WTC11 (cell line): ENCODE results near the gene GRID2. TPM values are rescaled to one million over a fixed set of nuclear protein-coding genes. Genes with fewer than 3 reads are reported as not detected.
"Not testable (repeated sequence)": the region's sequence is repeated elsewhere in the genome, so short reads cannot be mapped to it uniquely, and the experiment has no call there.

Experiments
- ATAC-seq: fragments of 200-7000 bp; cut with Tn5 transposase; 2 replicates; pipeline ENCODE4 v1.10.0; 2021; ENCODE audit warnings: mild to moderate bottlenecking, moderate library complexity
- CTCF ChIA-PET: fragments of 300-600 bp; sonication (Branson Sonifier 250); formaldehyde crosslinking; loops from one replicate; lab custom pipeline; 2021; ENCODE audit warnings: antibody characterized with exemption; lab: Charles Lee
- POLR2A ChIA-PET: fragments of 350-600 bp; sonication (Branson Sonifier 250); formaldehyde crosslinking; loops from one replicate; lab custom pipeline; 2021; ENCODE audit warnings: antibody characterized with exemption; lab: Charles Lee
- DNase-seq: peaks from one replicate; pipeline ENCODE4 v3.0.0; 2021; ENCODE audit warnings: low spot score
- H3K27ac Mint-ChIP-seq: 2 replicates; pipeline ENCODE4 v1.8.0; 2021; ENCODE audit warnings: mixed read lengths
- H3K27me3 Mint-ChIP-seq: 2 replicates; pipeline ENCODE4 v1.8.0; 2021; ENCODE audit warnings: low read depth, mild to moderate bottlenecking, moderate library complexity, mixed read lengths
- H3K36me3 Mint-ChIP-seq: 2 replicates; pipeline ENCODE4 v1.8.0; 2021; ENCODE audit warnings: mixed read lengths
- H3K4me1 Mint-ChIP-seq: 2 replicates; pipeline ENCODE4 v1.8.0; 2022; ENCODE audit warnings: mixed read lengths
- H3K4me3 Mint-ChIP-seq: 2 replicates; pipeline ENCODE4 v1.8.0; 2021; ENCODE audit warnings: mild to moderate bottlenecking, moderate library complexity, mixed read lengths
- H3K9me3 Mint-ChIP-seq: 2 replicates; pipeline ENCODE4 v1.8.0; 2021; ENCODE audit warnings: mixed read lengths
- CREB1 ChIP-seq: sonication (generic); formaldehyde crosslinking; IDR thresholded peaks from 2 replicates; pipeline ENCODE4 v1.8.0; 2023; ENCODE audit warnings: mild to moderate bottlenecking, missing genetic modification reagents
- HMGA2 ChIP-seq: fragments of 250-450 bp; sonication (Bioruptor Pico); IDR thresholded peaks from 2 replicates; pipeline ENCODE4 v1.4.0; 2021; ENCODE audit warnings: mild to moderate bottlenecking, moderate library complexity
- NFATC4 ChIP-seq: fragments of 250-450 bp; sonication (Bioruptor Pico); IDR thresholded peaks from 2 replicates; pipeline ENCODE4 v1.9.0; 2021; ENCODE audit warnings: mild to moderate bottlenecking
- NR2C2 ChIP-seq: sonication (generic); formaldehyde crosslinking; IDR thresholded peaks from 2 replicates; pipeline ENCODE4 v1.8.0; 2022; ENCODE audit warnings: mild to moderate bottlenecking, missing genetic modification reagents
- SMAD3 ChIP-seq: sonication (generic); formaldehyde crosslinking; IDR thresholded peaks from 2 replicates; pipeline ENCODE4 v1.8.0; 2022; ENCODE audit warnings: missing genetic modification reagents, mild to moderate bottlenecking, borderline replicate concordance
- TCF7 ChIP-seq: sonication (generic); formaldehyde crosslinking; IDR thresholded peaks from 2 replicates; pipeline ENCODE4 v1.8.0; 2022; ENCODE audit warnings: mild to moderate bottlenecking, low read depth, missing genetic modification reagents, moderate library complexity
- TP53 ChIP-seq: sonication (generic); formaldehyde crosslinking; IDR thresholded peaks from 2 replicates; pipeline ENCODE4 v1.8.1; 2023; ENCODE audit warnings: mild to moderate bottlenecking, missing genetic modification reagents
- total RNA-seq: library from RNA; stranded (reverse); gene quantifications from 3 replicates; pipeline ENCODE4 v1.2.3, GENCODE V29; 2021
- TF ChIP-seq, protein P1 (sequence below): sonication (generic); formaldehyde crosslinking; conservative IDR thresholded peaks from 2 replicates; pipeline ENCODE4 v1.8.1; 2023; ENCODE audit warnings: mild to moderate bottlenecking, low read depth, missing genetic modification reagents, moderate library complexity
- TF ChIP-seq, protein P2 (sequence below): sonication (generic); formaldehyde crosslinking; IDR thresholded peaks from 2 replicates; pipeline ENCODE4 v1.8.0; 2022; ENCODE audit warnings: mild to moderate bottlenecking, missing genetic modification reagents
- TF ChIP-seq, protein P3 (sequence below): fragments of 200-600 bp; IDR thresholded peaks from 2 replicates; pipeline ENCODE4 v1.8.0; 2022; ENCODE audit warnings: antibody characterized with exemption
- TF ChIP-seq, protein P4 (sequence below): sonication (generic); formaldehyde crosslinking; IDR thresholded peaks from 2 replicates; pipeline ENCODE4 v1.8.1; 2022; ENCODE audit warnings: mild to moderate bottlenecking, missing genetic modification reagents, moderate library complexity, borderline replicate concordance

GRID2 gene
- total RNA-seq, 1 experiment from 2014 or later, result 26.8 TPM

DNA sequence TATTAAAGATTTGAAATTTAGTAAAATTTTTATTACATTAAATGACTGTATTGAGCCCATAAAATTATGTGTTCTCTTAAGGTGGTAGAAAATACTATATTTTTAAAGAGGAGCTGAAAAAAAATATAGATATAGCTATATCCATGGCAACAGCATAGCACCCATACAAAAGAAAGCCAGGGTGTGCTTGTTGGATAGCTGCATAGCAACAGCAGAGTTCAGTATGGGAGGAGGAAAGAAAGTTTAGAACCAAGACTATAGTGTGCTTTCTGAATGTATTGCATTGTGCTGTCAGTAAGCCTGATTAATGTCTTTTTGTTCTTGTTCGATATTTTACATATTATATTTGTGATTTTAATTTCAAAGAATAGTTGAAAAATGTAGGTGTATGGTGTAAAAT, 78.4 kb downstream of the GRID2 start:
- Mint-ChIP-seq H3K4me1 (peaks cover 37% of the 10 kb centered on the region), H3K36me3 (peaks cover 8% of the 10 kb centered on the region), H3K27ac (no peak overlapping the region), H3K9me3 (peaks cover 8% of the 10 kb centered on the region), H3K27me3 (no peaks in the 10 kb centered on the region), H3K4me3 (no peak overlapping the region)
- TF ChIP-seq, protein P1, sequence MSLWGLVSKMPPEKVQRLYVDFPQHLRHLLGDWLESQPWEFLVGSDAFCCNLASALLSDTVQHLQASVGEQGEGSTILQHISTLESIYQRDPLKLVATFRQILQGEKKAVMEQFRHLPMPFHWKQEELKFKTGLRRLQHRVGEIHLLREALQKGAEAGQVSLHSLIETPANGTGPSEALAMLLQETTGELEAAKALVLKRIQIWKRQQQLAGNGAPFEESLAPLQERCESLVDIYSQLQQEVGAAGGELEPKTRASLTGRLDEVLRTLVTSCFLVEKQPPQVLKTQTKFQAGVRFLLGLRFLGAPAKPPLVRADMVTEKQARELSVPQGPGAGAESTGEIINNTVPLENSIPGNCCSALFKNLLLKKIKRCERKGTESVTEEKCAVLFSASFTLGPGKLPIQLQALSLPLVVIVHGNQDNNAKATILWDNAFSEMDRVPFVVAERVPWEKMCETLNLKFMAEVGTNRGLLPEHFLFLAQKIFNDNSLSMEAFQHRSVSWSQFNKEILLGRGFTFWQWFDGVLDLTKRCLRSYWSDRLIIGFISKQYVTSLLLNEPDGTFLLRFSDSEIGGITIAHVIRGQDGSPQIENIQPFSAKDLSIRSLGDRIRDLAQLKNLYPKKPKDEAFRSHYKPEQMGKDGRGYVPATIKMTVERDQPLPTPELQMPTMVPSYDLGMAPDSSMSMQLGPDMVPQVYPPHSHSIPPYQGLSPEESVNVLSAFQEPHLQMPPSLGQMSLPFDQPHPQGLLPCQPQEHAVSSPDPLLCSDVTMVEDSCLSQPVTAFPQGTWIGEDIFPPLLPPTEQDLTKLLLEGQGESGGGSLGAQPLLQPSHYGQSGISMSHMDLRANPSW (CRISPR knock-in tag), result no peak
- TF ChIP-seq SMAD3, result no peak
- no peak for ATAC-seq
- ChIA-PET CTCF (no interaction called here), POLR2A (interaction anchor here (0.7 kb wide), 1 partner anchor 16 kb away, joined by 3 read pairs; no protein-coding TSS in a partner anchor)
- no peak for DNase-seq

DNA sequence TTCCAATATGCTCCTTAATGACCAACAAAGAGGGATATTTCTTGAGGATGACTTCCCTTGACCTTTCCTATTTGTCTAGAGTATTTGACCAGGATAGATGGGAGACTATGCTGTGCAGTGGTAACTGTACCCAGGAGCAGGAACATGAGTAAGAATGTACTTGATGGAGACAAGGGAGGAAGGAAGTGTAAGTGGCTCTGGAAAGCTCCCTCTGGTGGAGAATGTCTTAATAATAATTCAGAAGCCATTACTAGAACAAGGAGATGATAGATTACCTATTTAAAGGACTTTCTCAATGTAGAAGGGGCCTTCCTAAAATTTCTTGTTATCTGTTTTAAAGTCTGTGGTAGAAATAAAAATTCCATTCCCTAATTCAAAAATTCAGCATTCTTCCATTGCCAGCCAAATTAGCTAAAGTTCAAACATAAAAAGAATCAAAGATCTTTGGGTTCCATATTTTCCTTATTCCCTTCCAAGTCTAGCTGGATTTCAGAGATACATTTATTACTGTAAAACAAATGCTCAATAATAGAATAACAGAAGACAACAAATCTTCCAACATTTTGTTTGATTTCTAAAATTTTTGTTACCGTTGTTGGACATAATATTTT, 83.8 kb downstream of the GRID2 start:
- Mint-ChIP-seq H3K4me1 (peaks cover 61% of the 10 kb centered on the region), H3K27ac (0 out of 2 replicates have a peak overlapping the region, but pooled peaks have one; percentile 64), H3K9me3 (peaks cover 4% of the 10 kb centered on the region), H3K27me3 (no peaks in the 10 kb centered on the region), H3K4me3 (no peak overlapping the region), H3K36me3 (peaks cover 9% of the 10 kb centered on the region)
- CTCF ChIA-PET, result interaction anchor here (0.6 to 2.6 kb wide), 13 partner anchors 8 to 266 kb away, joined by 3 to 13 read pairs (median 5); partner anchors contain the start of gene GRID2
- ATAC-seq (peak; percentile 85), DNase-seq (no peak)
- POLR2A ChIA-PET, result no interaction called here
- TF ChIP-seq, protein P2, sequence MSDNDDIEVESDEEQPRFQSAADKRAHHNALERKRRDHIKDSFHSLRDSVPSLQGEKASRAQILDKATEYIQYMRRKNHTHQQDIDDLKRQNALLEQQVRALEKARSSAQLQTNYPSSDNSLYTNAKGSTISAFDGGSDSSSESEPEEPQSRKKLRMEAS (CRISPR knock-in tag), result no peak
- TF ChIP-seq CREB1 (CRISPR knock-in tag) (no peak), NR2C2 (no peak), HMGA2 (no peak)
- TF ChIP-seq, protein P3, sequence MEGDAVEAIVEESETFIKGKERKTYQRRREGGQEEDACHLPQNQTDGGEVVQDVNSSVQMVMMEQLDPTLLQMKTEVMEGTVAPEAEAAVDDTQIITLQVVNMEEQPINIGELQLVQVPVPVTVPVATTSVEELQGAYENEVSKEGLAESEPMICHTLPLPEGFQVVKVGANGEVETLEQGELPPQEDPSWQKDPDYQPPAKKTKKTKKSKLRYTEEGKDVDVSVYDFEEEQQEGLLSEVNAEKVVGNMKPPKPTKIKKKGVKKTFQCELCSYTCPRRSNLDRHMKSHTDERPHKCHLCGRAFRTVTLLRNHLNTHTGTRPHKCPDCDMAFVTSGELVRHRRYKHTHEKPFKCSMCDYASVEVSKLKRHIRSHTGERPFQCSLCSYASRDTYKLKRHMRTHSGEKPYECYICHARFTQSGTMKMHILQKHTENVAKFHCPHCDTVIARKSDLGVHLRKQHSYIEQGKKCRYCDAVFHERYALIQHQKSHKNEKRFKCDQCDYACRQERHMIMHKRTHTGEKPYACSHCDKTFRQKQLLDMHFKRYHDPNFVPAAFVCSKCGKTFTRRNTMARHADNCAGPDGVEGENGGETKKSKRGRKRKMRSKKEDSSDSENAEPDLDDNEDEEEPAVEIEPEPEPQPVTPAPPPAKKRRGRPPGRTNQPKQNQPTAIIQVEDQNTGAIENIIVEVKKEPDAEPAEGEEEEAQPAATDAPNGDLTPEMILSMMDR, result peak; percentile 52; the same call in 1 of the 2 replicates

DNA sequence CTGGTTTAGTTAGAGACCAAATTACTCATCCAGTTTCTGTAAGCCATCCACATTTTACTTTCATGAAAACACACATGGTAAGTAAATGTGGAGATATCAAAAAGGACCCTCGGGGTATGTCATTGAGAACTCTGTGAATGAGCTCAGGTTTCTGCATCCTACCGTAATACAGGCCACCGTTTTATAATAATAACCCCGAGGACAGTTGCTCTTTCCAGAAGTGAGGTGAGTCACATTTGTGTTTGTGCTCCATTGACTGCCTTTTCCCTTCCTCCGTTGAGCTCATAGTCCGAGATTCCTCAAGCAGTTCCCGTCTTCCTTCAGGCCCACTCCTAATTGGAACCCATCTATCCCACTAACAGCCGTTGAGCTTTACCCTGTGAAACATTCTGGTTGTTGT, 95.3 kb downstream of the GRID2 start:
- H3K27ac Mint-ChIP-seq, result peak overlapping the region; percentile 73
- TF ChIP-seq NFATC4, result no peak
- TF ChIP-seq TP53 (CRISPR knock-in tag), result no peak
- TF ChIP-seq, protein P4, sequence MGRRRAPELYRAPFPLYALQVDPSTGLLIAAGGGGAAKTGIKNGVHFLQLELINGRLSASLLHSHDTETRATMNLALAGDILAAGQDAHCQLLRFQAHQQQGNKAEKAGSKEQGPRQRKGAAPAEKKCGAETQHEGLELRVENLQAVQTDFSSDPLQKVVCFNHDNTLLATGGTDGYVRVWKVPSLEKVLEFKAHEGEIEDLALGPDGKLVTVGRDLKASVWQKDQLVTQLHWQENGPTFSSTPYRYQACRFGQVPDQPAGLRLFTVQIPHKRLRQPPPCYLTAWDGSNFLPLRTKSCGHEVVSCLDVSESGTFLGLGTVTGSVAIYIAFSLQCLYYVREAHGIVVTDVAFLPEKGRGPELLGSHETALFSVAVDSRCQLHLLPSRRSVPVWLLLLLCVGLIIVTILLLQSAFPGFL, result no peak
- TF ChIP-seq TCF7, result no peak
- ATAC-seq, result peak; percentile 26; the same call in 1 of the 2 replicates
- peaks cover 57% of the 10 kb centered on the region for H3K4me1 Mint-ChIP-seq
- H3K9me3 Mint-ChIP-seq, result 0 out of 2 replicates have a peak, but pooled peaks cover 4% of the 10 kb centered on the region
- no peak for DNase-seq
- CTCF ChIA-PET, result interaction anchor here (2.4 kb wide), 1 partner anchor 11 kb away, joined by 13 read pairs; no protein-coding TSS in a partner anchor
- no peak overlapping the region for H3K4me3 Mint-ChIP-seq
- peaks cover 8% of the 10 kb centered on the region for H3K36me3 Mint-ChIP-seq
- no peaks in the 10 kb centered on the region for H3K27me3 Mint-ChIP-seq
- POLR2A ChIA-PET, result no interaction called here

DNA sequence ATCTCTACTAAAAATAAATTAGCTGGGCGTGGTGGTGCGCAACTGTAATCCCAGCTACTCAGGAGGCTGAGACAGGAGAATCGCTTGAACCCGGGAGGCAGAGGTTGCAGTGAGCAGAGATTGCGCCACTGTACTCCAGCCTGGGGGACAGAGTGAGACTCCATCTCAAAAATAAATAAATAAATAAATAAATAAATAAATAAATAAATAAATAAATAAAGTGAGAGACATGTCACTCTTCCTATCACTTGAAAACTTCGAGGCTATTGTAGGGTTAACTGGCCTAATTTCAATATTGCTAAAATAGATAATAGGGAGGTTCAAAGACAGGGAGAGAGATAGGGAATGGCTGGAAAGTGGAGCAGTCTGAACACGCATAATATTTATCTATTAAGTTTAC, 99.8 kb downstream of the GRID2 start:
- ATAC-seq, H3K36me3 Mint-ChIP-seq, DNase-seq, CTCF ChIA-PET, H3K9me3 Mint-ChIP-seq, H3K27me3 Mint-ChIP-seq, H3K4me3 Mint-ChIP-seq, H3K27ac Mint-ChIP-seq, POLR2A ChIA-PET: not testable (repeated sequence)
- peaks cover 52% of the 10 kb centered on the region for H3K4me1 Mint-ChIP-seq
